Adipose tissue (tissue), 3 donors: ENCODE data around the gene C11orf21. TPM values are rescaled to one million over a fixed set of nuclear protein-coding genes. Genes with fewer than 3 reads are reported as not detected.
"Not testable (repeated sequence)": the region's sequence is repeated elsewhere in the genome, so short reads cannot be mapped to it uniquely, and the experiment has no call there.

Experiments used
- H3K27ac ChIP-seq: one replicate; pipeline ENCODE4 v1.5.1; 2013; ENCODE audit warnings: low read depth, low read length
- WGBS, 3 donors: extraction: QIAGEN DNeasy Blood & Tissue Kit; methylation state at CpG; one replicate each; pipeline ENCODE4 v1.1.7; 2013; 5-methylcytosine and 5-hydroxymethylcytosine counted together
- polyA plus RNA-seq, 3 donors: library from polyadenylated mRNA; stranded (reverse); fragments of 200-250 nt; gene quantifications; one replicate each; pipeline ENCODE4 v1.2.3, GENCODE V29; 2013
- donor health status: healthy with polysubstance abuse.
- donor health status: Bipolar disorder and iron deficiency.
- donor health status: healthy.

Gene C11orf21
- polyA plus RNA-seq, 3 donors, result 0.62 to 1.8 (median 0.79) TPM

DNA sequence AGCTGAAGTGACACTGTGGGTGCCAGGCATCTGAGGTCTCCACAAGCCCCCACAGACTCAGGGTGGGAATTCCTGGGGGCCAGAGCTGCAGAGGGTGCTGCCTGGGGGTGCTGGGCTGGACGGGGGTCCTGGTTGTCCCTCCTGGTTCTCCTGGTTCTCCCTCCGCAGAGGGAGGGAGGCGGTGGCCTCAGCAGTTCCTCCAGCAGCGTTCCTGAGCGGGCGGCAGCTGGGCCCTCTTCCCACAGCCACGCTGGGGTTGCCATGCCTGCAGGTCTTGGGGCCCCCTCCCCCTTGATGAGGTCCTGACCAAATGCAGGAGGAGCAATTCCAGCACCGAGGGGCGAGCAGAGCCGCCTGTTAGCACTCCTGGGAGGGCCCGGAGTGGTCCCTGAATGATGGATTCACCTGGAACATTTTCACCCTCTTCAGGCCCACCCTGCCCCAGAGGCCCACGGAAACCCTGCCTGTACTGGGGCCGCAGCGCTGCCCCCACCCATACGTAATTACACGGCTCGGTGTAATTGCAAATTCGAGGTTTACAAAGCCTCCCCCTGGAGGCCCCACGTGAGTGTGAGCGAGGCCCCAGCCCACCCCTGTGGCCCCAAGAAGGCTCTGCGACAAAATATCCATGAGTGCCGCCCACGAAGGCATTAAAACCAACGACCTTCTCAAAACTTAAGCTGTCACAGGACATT lies 635 bp downstream of the C11orf21 start:
- 46 to 69% (median 53%) methylated on average over 22 to 24 of the region's 24 CpGs for WGBS, 3 donors
- H3K27ac ChIP-seq, result no peak overlapping the region

DNA sequence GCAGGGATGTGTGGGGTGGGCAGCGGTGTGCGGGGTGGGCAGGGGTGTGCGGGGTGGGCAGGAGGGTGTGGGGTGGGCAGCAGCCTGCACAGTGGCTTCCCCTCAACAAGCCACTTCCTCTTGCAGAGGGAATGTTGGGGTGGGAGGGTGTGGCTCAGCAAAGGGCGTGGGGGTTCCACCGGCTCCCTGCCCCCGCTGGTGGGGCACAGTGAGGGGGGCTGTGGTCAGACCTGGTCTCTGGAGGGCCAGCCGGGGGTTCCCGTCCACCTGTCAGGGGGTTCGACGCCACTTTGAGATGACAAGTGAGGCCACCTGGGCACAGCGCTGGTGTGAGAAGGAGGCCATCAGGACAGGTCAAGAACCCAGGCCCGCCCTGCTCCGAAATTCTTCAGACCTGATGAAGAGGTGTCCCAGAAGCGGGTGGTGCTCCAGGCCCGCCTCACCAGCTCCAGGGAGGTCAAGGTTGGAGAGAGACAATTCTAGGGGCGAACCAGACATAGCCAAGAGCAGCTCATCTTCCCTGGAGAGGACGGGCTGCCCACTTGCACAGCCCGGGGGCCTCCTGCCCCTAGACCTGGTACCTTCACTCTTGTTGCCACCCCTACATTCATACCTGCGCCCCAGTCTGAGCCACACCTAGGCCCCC lies 1.3 kb downstream of the C11orf21 start:
- no peak overlapping the region for H3K27ac ChIP-seq
- 41 to 81% (median 60%) methylated on average over 16 to 19 of the region's 19 CpGs for WGBS, 3 donors

DNA sequence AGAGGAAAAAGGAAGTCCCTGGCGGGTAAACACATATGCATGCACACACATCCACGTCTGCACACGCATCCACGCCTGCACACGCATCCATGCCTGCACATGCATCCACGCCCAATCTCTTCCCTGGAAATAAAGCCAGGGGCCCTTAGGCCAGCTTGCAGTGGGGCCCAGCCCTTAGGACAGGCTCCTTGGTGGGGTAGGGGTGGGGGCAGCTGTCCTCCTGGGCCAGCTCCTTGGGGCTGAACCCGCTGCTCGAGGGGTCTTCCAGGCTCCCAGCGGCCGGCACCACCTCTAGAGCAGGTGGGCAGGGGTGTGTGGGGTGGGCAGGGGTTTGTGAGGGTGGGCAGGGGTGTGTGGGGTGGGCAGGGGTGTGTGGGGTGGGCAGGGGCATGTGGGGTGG lies 1.9 kb downstream of the C11orf21 start:
- 45 to 78% (median 68%) methylated on average over 10 of the region's 10 CpGs for WGBS, 3 donors
- no peak overlapping the region for H3K27ac ChIP-seq

DNA sequence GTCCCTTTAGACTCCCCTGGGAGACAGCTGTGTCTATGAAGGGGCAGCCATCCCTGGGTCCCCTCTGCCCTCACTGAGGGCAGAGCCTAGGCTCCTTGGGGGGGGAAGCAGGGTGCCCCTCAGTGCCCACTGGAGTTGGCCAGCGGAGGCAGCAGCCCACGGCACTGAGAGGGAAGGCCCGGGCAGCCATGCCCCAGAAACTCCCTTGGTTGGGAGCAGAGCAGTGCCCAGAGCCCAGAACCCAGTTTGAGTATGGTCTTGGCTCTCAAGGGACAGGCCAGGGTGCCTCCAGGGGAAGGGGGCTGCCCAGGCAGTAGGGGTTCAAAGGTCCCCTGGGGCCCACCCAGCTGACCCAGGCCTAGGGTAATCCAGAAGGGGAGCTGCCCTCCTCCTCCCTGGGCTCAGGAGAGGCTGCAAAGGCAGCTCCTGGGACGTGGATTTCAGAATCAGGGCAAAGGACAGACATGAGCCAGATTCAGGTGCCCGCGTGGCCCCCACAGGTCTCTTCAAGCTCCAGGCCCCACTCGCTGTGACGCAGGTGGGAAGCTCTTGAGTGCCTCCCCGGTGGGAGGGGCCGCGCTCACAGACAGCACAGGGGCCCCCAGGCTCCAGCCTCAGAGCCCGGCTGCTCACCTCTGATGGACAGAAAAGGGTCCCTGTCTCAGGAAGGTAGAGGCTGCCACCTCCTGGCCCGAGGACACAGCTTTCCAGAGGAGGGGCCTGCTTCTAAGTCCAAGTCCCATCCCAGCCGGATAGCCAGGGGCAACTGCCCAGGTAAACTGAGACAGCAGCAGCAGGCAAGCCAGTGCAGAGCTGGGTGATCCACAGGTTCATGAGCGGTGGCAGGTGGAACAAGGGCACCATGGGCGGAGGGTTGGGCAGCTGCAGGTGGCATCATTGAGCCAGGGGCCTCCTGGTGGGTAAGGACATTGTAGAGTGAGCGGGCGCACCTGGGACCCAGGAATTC lies 2.6 kb downstream of the C11orf21 start:
- 56 to 69% (median 66%) methylated on average over 18 of the region's 18 CpGs for WGBS, 3 donors
- H3K27ac ChIP-seq, result no peak overlapping the region

DNA sequence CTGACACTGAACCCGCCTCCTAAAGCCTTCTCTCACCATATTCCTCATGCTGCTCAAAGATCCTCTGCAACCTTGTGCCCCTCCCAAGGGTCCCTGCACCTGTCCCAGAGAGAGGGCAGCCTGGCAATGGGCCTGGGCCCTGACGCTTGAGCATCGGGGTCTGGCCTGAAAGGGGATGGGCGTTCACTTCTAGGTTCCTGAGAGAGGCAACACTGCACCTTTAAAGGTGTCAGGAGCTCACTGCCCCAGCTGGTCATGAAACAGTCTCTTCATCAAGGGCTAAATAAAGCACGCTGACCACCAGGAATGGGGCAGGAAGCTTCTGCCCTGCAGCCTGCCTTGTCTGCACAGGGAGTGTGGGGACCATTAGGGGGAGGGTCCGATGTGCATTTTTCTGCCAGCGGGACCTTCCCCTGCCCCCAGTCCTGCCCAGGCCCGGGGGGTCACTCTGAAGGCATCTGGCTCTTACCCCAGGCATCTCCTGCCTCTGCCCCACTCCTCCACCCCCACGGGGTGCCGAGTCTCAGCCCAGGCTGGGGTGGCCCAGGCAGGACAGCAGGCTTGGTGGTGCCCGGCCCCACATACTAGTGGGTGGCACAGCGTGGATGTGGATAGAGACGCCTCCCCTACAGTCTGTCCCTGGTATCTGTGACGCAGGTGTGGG lies 3.5 kb downstream of the C11orf21 start:
- WGBS, 3 donors, result 77 to 84% (median 80%) methylated on average over 14 of the region's 14 CpGs
- no peak overlapping the region for H3K27ac ChIP-seq

DNA sequence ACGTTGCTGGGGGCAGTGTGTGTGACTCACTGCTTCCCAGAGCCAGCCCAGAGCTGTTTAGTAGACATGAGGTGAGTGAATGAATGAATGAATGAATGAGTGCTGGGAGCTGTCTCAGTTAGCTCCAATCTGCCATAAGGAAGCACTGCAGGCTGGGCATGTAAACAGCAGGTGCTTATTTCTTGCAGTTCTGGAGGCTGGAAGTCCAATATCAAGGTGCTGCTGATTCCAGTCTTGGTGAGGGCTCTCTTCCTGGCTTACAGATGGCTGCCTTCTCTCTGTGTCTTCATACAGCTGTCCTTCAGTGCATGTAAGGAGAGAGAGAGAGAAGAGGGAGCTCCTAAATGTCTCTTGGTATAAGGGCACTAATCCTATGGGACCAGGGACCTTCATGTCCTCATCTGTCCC lies 4.1 kb downstream of the C11orf21 start:
- WGBS, 3 donors, result 50 to 59% (median 58%) methylated on average over 1 of the region's 1 CpG
- H3K27ac ChIP-seq, result no peak overlapping the region

DNA sequence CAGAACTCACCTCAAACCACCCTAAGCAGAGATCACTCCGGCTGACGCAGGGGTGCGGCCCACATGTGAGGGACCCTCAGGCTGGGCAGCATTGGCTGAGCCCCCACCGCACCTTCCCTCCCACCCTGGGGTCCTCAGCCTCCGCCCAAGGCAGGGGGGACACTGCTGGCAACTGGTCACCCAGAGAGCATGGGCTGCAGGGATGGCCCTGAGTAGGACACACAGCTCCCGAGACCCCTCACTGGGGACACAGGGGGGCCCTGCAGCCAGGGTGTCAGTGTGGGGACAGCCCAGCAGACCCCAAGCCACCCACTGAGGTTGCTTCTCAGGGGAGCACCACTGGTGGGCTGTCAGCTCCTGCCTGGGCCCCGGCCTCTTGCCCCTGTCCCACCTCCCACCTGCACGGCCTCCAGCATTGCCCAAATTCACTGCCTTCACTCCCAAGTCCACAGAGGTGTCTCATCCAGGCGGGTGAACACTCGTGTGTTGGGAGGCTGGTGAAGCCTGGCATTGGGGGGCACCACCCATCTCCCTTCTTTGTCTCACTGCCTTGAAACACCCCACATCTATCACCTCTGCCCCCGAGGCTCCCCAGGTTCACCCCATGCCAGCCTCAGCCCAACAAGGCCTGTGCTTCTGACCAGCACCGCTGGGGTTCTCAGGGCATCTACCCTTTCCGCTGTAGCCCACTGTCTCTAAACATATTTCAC lies 4.7 kb downstream of the C11orf21 start:
- WGBS, 3 donors, result 89 to 95% (median 90%) methylated on average over 12 to 13 of the region's 13 CpGs
- no peak overlapping the region for H3K27ac ChIP-seq

DNA sequence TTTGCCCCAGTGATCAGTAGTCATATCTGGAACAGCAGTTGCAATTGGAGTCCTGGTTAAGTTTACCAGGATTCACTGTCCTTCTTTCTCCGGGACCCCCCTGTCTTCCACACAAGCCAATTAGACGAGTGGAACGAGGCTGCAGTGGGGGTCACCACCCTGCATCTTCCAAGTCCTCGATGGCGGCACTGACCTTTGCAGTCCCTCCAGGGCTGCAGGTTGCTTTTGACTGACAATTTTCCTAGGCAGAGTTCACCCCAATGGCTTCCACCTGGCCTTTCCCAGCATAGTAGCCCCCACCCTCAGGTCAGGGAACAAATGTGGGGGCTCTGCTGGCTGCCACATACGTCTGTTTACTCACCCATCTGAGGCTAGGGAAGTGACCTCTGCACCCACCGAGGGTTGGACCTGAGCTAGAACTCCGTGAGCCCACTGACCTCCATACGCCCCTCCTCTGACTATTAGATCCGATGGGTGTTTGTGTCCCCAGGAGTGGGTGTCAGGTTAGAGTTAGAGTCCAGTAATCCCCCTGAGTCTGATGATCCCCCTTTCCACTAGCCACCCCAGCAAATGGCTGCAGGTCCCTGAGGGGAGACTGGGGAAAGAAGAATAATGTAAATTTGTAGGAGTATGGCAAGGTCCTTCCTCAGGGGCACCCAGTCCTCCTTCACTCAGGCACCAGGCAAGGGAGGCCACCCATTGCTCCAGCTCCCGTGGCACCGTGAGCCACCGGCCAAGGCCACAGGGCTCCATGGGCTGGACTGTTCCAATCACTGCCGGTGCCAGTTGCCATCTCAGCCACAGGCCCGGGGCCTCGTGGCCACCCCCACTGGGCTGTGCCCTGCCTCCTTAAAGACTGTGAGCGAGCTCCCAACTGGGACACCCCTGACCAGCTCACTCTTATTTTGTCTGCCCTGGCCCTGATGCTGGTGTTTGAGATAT lies 5.5 kb downstream of the C11orf21 start:
- no peak overlapping the region for H3K27ac ChIP-seq
- 81 to 91% (median 86%) methylated on average over 16 to 17 of the region's 17 CpGs for WGBS, 3 donors

DNA sequence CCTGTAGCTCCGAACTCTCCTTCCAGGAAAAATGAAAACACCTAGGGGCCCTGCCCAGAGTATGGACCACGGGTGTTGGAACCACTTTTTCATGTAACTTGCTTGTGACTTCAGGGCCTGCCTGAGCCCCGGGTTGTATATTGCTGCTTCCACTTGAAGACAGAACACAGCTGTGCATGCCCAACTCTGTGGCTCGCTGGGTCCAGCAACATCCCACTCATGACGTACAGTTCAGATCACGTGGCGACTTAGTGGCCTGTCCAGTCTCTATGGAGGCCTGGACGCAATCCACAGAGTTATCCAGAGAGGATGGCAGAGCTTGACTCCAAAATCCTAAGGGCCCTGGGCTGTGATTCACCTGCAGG lies 6.8 kb downstream of the C11orf21 start:
- H3K27ac ChIP-seq, result no peak overlapping the region
- WGBS, 3 donors, result 83 to 89% (median 89%) methylated on average over 8 of the region's 8 CpGs

DNA sequence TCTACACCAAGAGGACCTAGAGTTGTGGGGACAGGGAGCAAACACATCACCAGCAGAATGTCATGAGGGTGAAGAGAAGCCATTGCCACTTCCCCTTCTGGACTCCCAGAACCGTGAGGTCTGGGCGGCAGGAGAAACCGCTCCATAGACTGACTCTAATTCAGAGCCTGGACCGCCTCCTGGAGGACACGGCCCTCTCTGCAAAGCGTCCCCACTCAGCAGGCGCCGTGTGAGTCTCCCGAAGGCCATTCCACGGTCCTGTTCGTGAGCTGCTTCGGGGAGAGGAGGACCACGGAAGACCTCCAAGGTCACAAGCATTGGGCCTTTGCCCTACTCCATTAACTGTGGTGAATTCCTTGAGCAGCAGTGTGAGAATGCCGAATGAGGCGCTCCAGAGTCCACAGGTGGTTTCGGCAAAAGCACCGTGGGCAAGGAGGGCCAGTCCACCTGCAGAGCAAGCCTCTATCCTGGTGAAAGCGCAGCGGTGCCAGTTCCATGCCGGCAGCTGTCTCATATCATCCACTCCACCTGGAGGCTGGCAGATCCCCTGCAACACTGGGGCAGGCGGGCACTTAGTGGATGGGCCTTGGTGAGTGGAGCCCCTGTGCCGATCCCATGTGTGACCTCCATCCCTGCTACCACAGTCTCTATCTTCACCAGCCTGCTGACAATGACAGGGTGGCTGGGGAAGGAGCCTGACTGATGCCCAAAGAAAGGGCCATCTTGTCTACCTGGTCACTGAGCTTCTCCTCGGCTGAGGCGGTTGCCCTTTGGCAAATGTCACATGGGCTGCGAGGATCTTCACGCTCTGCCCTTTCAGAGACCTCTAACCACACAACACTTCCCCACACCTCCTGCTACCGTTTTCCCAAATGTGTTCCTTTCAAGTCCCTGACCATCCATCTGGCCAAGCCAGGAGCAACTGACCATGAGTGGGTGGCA lies 7.5 kb downstream of the C11orf21 start:
- 76 to 78% (median 78%) methylated on average over 27 of the region's 27 CpGs for WGBS, 3 donors
- no peak overlapping the region for H3K27ac ChIP-seq

DNA sequence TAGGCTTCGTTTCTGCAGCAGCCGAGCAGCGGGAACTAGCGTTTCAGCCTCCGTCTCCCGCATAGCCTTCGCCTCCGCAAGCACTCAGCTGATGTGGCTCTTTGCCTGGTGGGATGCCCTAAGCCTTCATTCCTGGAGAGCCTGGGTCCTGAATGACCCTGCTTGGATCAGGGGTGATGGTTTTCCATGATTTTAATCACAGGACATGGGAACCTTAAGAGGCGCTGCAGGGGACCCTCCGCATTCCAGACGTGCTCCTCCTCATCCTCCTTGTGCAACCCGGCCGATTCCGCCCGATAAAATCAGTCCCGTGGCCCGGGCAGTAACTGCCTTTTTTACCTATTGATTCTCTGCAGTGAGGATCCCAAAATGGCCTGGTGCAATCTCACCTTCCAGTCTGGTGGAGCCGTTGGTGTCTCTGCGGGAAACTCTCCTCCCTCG lies 8.2 kb downstream of the C11orf21 start:
- H3K27ac ChIP-seq, result no peak overlapping the region
- 84 to 86% (median 84%) methylated on average over 20 of the region's 20 CpGs for WGBS, 3 donors

DNA sequence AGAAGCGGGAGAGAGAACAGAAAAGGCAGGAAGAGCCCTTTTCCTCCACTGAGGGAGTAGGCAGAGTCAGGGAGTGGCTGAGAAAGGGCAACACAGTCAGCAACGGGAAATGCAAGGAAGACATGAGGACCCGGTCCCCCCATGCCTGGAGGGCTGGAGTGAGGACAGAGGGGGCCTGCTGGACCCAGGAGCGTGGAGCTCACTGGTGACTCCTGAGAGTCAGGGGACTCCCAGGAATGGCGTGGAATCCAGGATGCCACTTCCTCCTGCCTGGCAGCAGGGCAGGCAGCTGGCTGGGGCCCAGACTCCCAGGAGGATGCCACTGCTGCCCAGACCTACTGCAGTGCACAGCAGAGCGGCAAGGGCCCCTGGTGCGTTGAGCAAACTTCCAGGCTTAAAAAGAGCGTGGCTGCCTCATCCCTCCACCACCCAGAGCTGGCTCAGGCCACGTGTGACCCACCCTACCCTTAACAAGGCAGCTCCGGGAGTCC lies 11.3 kb downstream of the C11orf21 start:
- no peak overlapping the region for H3K27ac ChIP-seq
- WGBS, 3 donors, result 31 to 47% (median 42%) methylated on average over 10 of the region's 10 CpGs

DNA sequence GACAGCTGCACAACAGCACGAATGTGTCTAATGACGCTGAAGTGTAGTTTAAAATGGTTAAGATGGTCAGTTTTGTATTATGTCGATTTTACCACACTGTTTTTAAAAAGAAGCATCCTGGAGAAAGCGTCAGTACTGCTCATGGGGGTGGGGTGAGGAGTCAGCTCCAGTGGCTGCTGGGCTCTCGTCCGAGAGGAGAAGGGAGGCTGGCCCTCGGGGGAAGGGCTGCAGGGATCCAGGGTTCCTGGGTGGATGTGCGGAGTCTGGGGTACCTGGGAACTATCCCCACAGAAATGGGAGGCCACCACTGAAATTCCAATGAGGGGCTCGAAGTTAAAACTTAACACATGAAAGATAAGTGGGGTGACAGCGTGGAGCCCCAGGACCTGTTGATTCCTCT lies 11.9 kb downstream of the C11orf21 start:
- 72 to 78% (median 74%) methylated on average over 10 of the region's 10 CpGs for WGBS, 3 donors
- H3K27ac ChIP-seq, result no peak overlapping the region

DNA sequence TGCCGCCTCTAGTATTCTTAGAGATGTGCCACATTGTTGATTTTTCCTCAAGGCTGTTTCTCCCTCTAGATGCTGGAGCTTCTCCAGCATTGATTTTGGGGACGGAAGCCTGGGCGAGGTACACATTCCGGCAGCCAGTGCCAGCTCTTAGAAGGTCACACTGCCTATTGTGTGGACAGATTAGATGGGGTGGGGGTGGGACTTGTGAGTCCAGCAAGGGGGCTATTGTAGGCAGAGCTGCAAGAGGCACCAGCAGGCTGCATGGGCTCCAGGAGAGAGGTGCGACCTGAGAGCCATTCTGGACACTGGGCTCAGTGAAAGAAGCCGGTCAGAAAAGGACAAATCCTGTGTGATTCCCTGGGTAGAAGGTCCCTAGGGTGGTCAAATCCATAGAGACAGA lies 12.4 kb downstream of the C11orf21 start:
- H3K27ac ChIP-seq, result no peak overlapping the region
- WGBS, 3 donors, result 38 to 72% (median 63%) methylated on average over 6 of the region's 6 CpGs

DNA sequence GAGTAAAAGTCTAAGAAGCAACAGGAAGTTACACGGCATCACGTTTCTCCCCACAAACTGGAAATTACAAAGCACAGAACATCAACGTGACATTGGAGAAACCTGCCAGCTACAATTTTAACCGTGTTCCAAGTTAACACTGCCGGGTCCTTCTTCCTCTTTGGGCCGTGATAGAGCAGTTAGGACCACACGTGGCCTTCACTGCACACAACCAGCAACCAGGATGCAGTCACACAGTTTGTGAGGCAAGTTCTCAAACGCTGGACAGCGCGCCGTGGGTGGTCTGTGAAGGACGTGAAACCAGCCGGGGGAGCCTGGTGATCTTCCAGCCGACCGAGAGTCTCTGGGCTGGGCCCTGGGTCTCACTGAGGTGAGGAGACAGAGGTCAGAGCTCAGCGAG lies 14.6 kb downstream of the C11orf21 start:
- whole genome bisulfite sequencing, 3 donors, result 29 to 56% (median 32%) methylated on average over 16 of the region's 16 CpGs
- H3K27ac ChIP-seq, result no peak overlapping the region

DNA sequence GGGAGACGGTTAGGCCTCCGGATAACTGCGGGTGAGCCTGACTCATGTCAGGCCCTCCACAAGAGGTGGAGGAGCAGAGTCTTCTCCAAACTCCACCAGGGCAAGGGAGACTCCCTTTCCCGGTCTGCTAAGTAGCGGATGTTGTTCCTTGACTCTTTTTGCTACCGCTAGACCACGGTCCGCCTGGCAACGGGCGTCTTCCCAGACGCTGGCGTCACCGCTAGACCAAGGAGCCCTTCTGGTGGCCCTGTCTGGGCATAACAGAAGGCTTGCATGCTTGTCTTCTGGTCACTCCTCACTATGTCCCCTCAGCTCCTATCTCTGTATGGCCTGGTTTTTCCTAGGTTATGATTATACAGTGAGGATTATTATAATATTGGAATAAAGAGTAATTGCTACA lies 15.4 kb downstream of the C11orf21 start:
- WGBS, 3 donors, result 83 to 96% (median 95%) methylated on average over 10 to 13 of the region's 13 CpGs

More for the DNA sequence above, 15.4 kb downstream of the C11orf21 start:
- H3K27ac ChIP-seq, result not testable (repeated sequence)
